Prostate gland (tissue), 2 donors: Measurements from ENCODE around the gene ASXL1.

Experiments used
- CTCF ChIP-seq, 4 experiments: fragments of 200-600 bp in 2 of 4; fragments of 450-650 bp in 2 of 4; sonication (generic) in 2 of 4; IDR thresholded peaks; 1 replicate in 3 of 4; 2 replicates in 1 of 4; pipeline ENCODE4 v1.5.1; 2016 to 2019; ENCODE audit warnings: antibody characterized with exemption in 4 of 4, mild to moderate bottlenecking in 2 of 4, moderate library complexity in 2 of 4
- POLR2A ChIP-seq: fragments of 450-650 bp; IDR thresholded peaks from one replicate; pipeline ENCODE4 v1.6.1; 2016; ENCODE audit warnings: antibody characterized with exemption, mild to moderate bottlenecking
- POLR2AphosphoS5 ChIP-seq: sonication (generic); formaldehyde crosslinking; IDR thresholded peaks from one replicate; pipeline ENCODE4 v1.6.1; 2017; ENCODE audit warnings: antibody characterized with exemption

- TF ChIP-seq CTCF (IDR thresholded peaks at IDR 0.05) (no peak), POLR2A (no peak), POLR2AphosphoS5 (no peak)
These were observed 116.0 kb downstream of the ASXL1 start for GRCh38 chr20:32474009-32474716.
